HG03196 (cell line): ENCODE results near the gene AGAP1.

Source experiments
- ATAC-seq: cut with Tn5 transposase; IDR thresholded peaks from one replicate; pipeline ENCODE4 v1.9.1; 2021; ENCODE audit not compliant: unreplicated experiment

AGAP1 gene

GRCh38 chr2:235507928-235508327 is 14.1 kb downstream of the AGAP1 start:
- ATAC-seq, result no peak

GRCh38 chr2:235508371-235509160 is 14.7 kb downstream of the AGAP1 start:
- no peak for ATAC-seq

GRCh38 chr2:235510318-235510717 is 16.5 kb downstream of the AGAP1 start:
- no peak for ATAC-seq

GRCh38 chr2:235511187-235511661 is 17.4 kb downstream of the AGAP1 start:
- no peak for ATAC-seq

GRCh38 chr2:235511751-235512698 is 18.2 kb downstream of the AGAP1 start:
- no peak for ATAC-seq

- no peak for ATAC-seq
These were observed 18.8 kb downstream of the AGAP1 start for GRCh38 chr2:235512699-235513053.

- no peak for ATAC-seq
These were observed 20.3 kb downstream of the AGAP1 start for GRCh38 chr2:235513984-235514626.

- no peak for ATAC-seq
These were observed 21.0 kb downstream of the AGAP1 start for GRCh38 chr2:235514627-235515363.

- ATAC-seq, result no peak
These were observed 21.5 kb downstream of the AGAP1 start for GRCh38 chr2:235515364-235515742.

GRCh38 chr2:235515821-235516220 is 22.0 kb downstream of the AGAP1 start:
- ATAC-seq, result no peak

GRCh38 chr2:235516257-235516656 is 22.4 kb downstream of the AGAP1 start:
- ATAC-seq, result no peak

GRCh38 chr2:235518322-235519090 is 24.7 kb downstream of the AGAP1 start:
- no peak for ATAC-seq

- no peak for ATAC-seq
These were observed 26.9 kb downstream of the AGAP1 start for GRCh38 chr2:235520787-235521186.

GRCh38 chr2:235521844-235522243 is 28.0 kb downstream of the AGAP1 start:
- no peak for ATAC-seq

GRCh38 chr2:235523021-235523420 is 29.2 kb downstream of the AGAP1 start:
- ATAC-seq, result no peak

GRCh38 chr2:235523486-235524150 is 29.8 kb downstream of the AGAP1 start:
- no peak for ATAC-seq

GRCh38 chr2:235526166-235526565 is 32.3 kb downstream of the AGAP1 start:
- no peak for ATAC-seq

GRCh38 chr2:235527806-235528469 is 34.1 kb downstream of the AGAP1 start:
- ATAC-seq, result no peak

GRCh38 chr2:235529621-235530020 is 35.8 kb downstream of the AGAP1 start:
- ATAC-seq, result no peak
